ENCODE data around the gene WDR59. TPM values are rescaled to one million over a fixed set of nuclear protein-coding genes. Genes with fewer than 3 reads are reported as not detected.

Gene WDR59
- total and polyA plus RNA-seq, 2 experiments from 2014 or later: 38.7 to 54.5 TPM

GRCh38 chr16:74898659-74899058, 86.3 kb downstream of the WDR59 start:
- no peaks in the 10 kb centered on the region for H3K27me3 ChIP-seq (ENCODE audit: insufficient read depth)
- ATAC-seq (no peak), DNase-seq (ENCODE audit: low spot score) (no peak)
- H3K4me3 ChIP-seq: no peak overlapping the region
- H3K4me1 Mint-ChIP-seq: peaks cover 12% of the 10 kb centered on the region
- peaks cover 18% of the 10 kb centered on the region for H3K36me3 ChIP-seq (ENCODE audit: insufficient read depth)
- no peak overlapping the region for H3K27ac ChIP-seq (ENCODE audit: low read depth)
- H3K79me2 ChIP-seq (replicated peaks; ENCODE audit: insufficient read depth): no peaks in the 10 kb centered on the region
- 0 out of 2 replicates have a peak, but pooled peaks cover 8% of the 10 kb centered on the region for H4K20me1 ChIP-seq (replicated peaks; ENCODE audit: insufficient read depth)
- TF ChIP-seq ZNF331 (CRISPR knock-in tag; IDR thresholded peaks at IDR 0.05; ENCODE audit: low read depth): no peak
- TF ChIP-seq ZNF462 (CRISPR knock-in tag; IDR thresholded peaks at IDR 0.05): no peak
- TF ChIP-seq POLR2AphosphoS5 (IDR thresholded peaks at IDR 0.05; ENCODE audit: low read depth): no peak
- H3K4me3 Mint-ChIP-seq: no peak overlapping the region
- no peaks in the 10 kb centered on the region for H3K9me2 ChIP-seq (ENCODE audit: insufficient read depth)
- H3K27me3 Mint-ChIP-seq (ENCODE audit: insufficient read depth, low read depth, poor library complexity): peaks cover 4% of the 10 kb centered on the region
- no peaks in the 10 kb centered on the region for H3K9me3 Mint-ChIP-seq
- no peak overlapping the region for H2AFZ ChIP-seq
- H3F3A ChIP-seq (replicated peaks; ENCODE audit: low read depth): no peaks in the 10 kb centered on the region
- H3K4me1 ChIP-seq (ENCODE audit: insufficient read depth): peaks cover 6% of the 10 kb centered on the region; the same call in 1 of the 2 replicates
- no peak overlapping the region for H3K4me2 ChIP-seq
- H3K27ac Mint-ChIP-seq: no peak overlapping the region; the same call in 1 of the 2 replicates
- peaks cover 20% of the 10 kb centered on the region; the same call in 2 of the 3 replicates for H3K36me3 Mint-ChIP-seq (ENCODE audit: low read depth)

GRCh38 chr16:74896389-74897370, 88.2 kb downstream of the WDR59 start:
- H3K27me3 Mint-ChIP-seq (ENCODE audit: insufficient read depth, low read depth, poor library complexity): peaks cover 4% of the 10 kb centered on the region
- Histone ChIP-seq H3K9me2 (ENCODE audit: insufficient read depth) (no peaks in the 10 kb centered on the region), H2AFZ (no peak overlapping the region), H3K4me2 (no peak overlapping the region), H3K27ac (ENCODE audit: low read depth) (no peak overlapping the region), H3F3A (replicated peaks; ENCODE audit: low read depth) (no peaks in the 10 kb centered on the region), H3K27me3 (ENCODE audit: insufficient read depth) (no peaks in the 10 kb centered on the region), H3K36me3 (ENCODE audit: insufficient read depth) (peaks cover 18% of the 10 kb centered on the region), H3K4me3 (no peak overlapping the region), H3K4me1 (ENCODE audit: insufficient read depth) (peaks cover 6% of the 10 kb centered on the region; the same call in 1 of the 2 replicates), H3K79me2 (replicated peaks; ENCODE audit: insufficient read depth) (no peaks in the 10 kb centered on the region), H4K20me1 (replicated peaks; ENCODE audit: insufficient read depth) (0 out of 2 replicates have a peak, but pooled peaks cover 8% of the 10 kb centered on the region)
- no peak for DNase-seq (ENCODE audit: low spot score)
- peaks cover 19% of the 10 kb centered on the region for H3K4me1 Mint-ChIP-seq
- no peak for TF ChIP-seq STAT1 (IDR thresholded peaks at IDR 0.05; ENCODE audit: unreplicated experiment)
- no peak for TF ChIP-seq ZNF114 (CRISPR knock-in tag; IDR thresholded peaks at IDR 0.05)
- H3K9me3 Mint-ChIP-seq: no peaks in the 10 kb centered on the region
- ATAC-seq: no peak
- no peak overlapping the region for H3K27ac Mint-ChIP-seq
- H3K4me3 Mint-ChIP-seq: no peak overlapping the region
- peaks cover 28% of the 10 kb centered on the region; the same call in 2 of the 3 replicates for H3K36me3 Mint-ChIP-seq (ENCODE audit: low read depth)
